ENCODE measurements around the gene HTR3B.

Gene HTR3B, protein sequence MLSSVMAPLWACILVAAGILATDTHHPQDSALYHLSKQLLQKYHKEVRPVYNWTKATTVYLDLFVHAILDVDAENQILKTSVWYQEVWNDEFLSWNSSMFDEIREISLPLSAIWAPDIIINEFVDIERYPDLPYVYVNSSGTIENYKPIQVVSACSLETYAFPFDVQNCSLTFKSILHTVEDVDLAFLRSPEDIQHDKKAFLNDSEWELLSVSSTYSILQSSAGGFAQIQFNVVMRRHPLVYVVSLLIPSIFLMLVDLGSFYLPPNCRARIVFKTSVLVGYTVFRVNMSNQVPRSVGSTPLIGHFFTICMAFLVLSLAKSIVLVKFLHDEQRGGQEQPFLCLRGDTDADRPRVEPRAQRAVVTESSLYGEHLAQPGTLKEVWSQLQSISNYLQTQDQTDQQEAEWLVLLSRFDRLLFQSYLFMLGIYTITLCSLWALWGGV

DNA sequence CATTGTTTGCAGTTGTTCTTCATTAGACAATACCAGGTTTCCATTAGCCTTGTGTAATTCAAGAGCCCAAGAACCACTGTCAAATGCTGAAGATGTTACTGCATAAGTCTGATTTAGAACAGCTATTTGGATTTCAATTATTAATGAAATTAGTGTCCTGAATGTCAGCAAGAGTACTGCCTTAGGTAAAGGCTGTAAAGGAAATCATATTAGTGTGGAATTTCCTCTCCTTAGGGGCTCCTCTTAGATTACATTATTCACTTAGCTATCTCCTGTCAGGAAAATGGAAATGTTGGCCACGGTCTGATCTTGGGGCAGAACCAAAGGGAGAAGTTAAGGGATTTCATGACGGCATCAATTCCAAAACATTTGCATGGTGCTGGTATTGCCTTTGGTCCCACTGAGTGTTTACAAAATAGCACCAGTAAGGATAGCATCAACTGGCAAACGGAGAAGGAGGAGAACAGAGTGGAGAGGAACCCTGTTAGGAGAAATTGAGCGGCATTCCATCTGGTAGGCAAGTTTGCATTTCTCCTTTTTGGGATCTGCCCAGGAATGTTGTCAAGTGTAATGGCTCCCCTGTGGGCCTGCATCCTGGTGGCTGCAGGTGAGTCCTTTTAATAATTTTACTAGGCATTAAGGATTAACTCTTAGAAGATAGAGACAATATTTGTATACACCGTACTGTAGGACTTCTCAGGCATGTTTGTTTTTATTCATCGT lies at the start of gene HTR3B:
Gene HTR3B, plus strand, starts transcription at position 418 of the 723 bp plus-strand sequence. Its CDS starts 138 bp downstream, at position 556.
- in situ Hi-C loops (cut with MboI; ENCODE audit: low pct_unique_long_range_greater_than_20kb, low sequenced_read_pairs, unreplicated experiment), result no loop called here
- DNase-seq (ENCODE audit: low spot score), result no peak
- TF ChIP-seq, protein P1, sequence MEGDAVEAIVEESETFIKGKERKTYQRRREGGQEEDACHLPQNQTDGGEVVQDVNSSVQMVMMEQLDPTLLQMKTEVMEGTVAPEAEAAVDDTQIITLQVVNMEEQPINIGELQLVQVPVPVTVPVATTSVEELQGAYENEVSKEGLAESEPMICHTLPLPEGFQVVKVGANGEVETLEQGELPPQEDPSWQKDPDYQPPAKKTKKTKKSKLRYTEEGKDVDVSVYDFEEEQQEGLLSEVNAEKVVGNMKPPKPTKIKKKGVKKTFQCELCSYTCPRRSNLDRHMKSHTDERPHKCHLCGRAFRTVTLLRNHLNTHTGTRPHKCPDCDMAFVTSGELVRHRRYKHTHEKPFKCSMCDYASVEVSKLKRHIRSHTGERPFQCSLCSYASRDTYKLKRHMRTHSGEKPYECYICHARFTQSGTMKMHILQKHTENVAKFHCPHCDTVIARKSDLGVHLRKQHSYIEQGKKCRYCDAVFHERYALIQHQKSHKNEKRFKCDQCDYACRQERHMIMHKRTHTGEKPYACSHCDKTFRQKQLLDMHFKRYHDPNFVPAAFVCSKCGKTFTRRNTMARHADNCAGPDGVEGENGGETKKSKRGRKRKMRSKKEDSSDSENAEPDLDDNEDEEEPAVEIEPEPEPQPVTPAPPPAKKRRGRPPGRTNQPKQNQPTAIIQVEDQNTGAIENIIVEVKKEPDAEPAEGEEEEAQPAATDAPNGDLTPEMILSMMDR (IDR thresholded peaks at IDR 0.05; ENCODE audit: extremely low read depth, insufficient read depth, missing control alignments), result no peak

DNA sequence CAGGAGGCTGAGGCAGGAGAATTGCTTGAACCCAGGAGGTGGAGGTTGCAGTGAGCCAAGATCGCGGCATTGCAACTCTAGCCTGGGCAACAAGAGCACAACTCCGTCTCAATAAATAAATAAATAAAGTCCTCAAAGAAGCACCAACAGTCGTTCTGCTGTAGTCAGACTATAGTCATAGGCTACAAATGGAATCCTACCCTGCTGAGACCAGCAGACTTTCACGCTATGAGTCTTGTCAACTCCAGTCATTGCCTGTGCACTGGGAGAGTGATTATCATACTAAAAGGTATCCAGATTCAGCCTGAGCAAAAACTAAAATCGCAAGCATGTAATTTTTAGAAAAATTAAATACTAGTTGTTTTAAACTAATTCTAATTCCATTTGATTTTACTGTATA lies 48.8 kb upstream of the HTR3B start:
- DNase-seq (ENCODE audit: low spot score), result no peak
- TF ChIP-seq, protein P1 (IDR thresholded peaks at IDR 0.05; ENCODE audit: extremely low read depth, insufficient read depth, missing control alignments), result no peak
- in situ Hi-C loops (cut with MboI; ENCODE audit: low pct_unique_long_range_greater_than_20kb, low sequenced_read_pairs, unreplicated experiment), result no loop called here

DNA sequence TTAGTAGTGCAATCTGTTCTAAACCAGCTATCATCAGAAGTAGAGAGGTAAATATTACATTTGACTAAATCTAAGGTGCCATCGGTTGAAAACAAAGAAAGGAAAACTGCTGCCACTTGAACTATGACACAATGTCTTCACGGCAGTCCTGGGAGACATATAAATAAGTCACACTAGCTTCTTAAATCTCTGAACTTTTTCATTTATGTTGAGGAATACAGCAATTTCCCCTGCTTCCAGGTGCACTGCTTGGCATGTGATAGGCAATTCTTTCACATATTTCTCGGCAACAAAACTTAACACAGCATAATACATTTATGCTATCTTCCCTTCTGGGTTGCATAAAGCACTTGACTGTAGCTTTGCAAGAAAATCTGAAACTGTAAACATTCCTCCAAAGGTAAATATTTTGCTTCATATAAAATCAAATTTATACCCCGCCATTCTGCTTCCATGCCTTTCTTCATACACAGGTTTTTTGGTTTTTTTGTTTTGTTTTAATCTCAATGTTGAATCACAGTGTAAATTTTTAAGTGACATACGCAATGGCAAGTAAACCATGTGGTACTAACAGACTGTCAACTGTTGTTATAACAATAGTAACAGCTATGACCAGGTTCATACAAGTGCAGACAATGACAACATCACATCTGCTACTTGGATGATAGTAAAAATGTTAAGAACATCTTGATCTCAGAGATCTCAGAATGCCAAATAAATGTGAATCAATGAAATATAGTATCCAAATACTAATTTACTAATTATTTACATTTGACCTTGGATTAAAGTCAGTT lies 47.4 kb upstream of the HTR3B start:
- no peak for DNase-seq (ENCODE audit: low spot score)
- in situ Hi-C loops (cut with MboI; ENCODE audit: low pct_unique_long_range_greater_than_20kb, low sequenced_read_pairs, unreplicated experiment), result no loop called here
- TF ChIP-seq, protein P1 (IDR thresholded peaks at IDR 0.05; ENCODE audit: extremely low read depth, insufficient read depth, missing control alignments), result no peak

DNA sequence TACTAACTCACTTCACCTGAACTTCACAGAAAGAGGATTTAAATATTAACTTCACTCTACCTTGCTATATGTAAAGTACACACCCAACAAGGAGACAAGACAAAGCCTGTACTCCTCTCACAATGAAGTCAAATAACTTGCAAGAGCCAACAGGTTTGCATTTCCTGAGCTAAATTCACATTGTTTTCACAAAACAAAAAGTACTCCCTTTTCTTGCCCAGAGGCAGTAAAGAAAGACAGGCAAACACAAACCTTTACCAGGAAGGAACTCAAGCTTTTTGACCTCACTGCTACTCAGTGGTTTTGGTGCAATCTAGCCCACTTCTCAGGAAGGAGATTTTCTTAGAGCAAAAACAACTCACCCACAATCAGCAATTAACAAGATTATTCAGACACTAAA lies 44.9 kb upstream of the HTR3B start:
- TF ChIP-seq, protein P1 (IDR thresholded peaks at IDR 0.05; ENCODE audit: extremely low read depth, insufficient read depth, missing control alignments), result no peak
- in situ Hi-C loops (cut with MboI; ENCODE audit: low pct_unique_long_range_greater_than_20kb, low sequenced_read_pairs, unreplicated experiment), result no loop called here
- no peak for DNase-seq (ENCODE audit: low spot score)

DNA sequence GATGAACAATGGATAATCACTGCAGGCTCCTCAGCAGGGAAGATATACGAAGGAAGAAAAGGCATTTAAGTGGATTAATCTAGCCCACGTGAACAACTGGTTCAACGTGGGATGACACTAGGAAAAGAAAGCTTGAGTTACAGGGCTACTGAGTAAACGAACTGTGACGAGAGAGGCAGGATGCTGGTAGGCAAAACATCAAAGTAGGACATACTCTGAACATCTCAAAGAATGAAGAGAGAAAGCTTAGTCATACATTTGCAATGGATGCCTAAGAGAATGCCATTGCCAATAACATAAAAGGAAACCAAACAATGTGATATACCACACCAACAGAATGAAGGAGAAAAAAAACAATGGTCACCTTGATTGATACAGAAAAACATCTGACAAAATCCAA lies 42.2 kb upstream of the HTR3B start:
- in situ Hi-C loops (cut with MboI; ENCODE audit: low pct_unique_long_range_greater_than_20kb, low sequenced_read_pairs, unreplicated experiment), result no loop called here

DNA sequence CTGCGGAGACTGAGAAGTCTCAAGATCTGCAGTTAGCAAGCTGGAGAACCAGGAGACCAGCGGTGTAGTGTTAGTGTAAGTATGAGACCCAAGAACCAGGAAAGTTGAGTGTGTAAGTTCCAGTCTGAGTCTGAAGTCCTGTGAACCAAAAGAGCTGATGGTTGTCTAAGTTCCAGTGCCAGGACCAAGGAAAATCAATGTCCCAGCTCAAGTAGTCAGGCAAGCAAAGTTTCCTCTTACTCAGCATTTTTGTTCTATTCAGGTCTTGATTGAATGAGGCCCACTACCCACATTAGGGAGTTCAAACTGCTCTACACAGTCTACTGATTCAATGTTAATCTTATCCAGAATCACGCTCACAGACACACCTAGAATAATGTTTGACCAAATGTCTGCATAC lies 40.2 kb upstream of the HTR3B start:
- TF ChIP-seq, protein P1 (IDR thresholded peaks at IDR 0.05; ENCODE audit: extremely low read depth, insufficient read depth, missing control alignments), result no peak
- in situ Hi-C loops (cut with MboI; ENCODE audit: low pct_unique_long_range_greater_than_20kb, low sequenced_read_pairs, unreplicated experiment), result no loop called here
- DNase-seq (ENCODE audit: low spot score), result no peak

More for the DNA sequence above, 42.2 kb upstream of the HTR3B start:
- TF ChIP-seq, protein P1 (IDR thresholded peaks at IDR 0.05; ENCODE audit: extremely low read depth, insufficient read depth, missing control alignments), result no peak
- no peak for DNase-seq (ENCODE audit: low spot score)

Measured in GM13977 (cell line).